GM23338 (cell line): ENCODE data around the gene SH3TC1. TPM values are rescaled to one million over a fixed set of nuclear protein-coding genes. Genes with fewer than 3 reads are reported as not detected.

Source experiments
- ATAC-seq: fragments of 200-7000 bp; cut with Tn5 transposase; 3 replicates; pipeline ENCODE4 v1.9.1; 2020
- DNase-seq: peaks from one replicate; pipeline ENCODE4 v3.0.0-alpha.2; 2015; ENCODE audit warnings: low spot score
- H2AFZ ChIP-seq: fragments of 200-600 bp; sonication (generic); 2 replicates; pipeline ENCODE4 v1.8.0; 2016; ENCODE audit warnings: antibody characterized with exemption, mild to moderate bottlenecking, moderate library complexity
- H3F3A ChIP-seq: fragments of 200-600 bp; sonication (generic); replicated peaks from 2 replicates; pipeline ENCODE4 v1.8.0; 2017; ENCODE audit warnings: antibody characterized with exemption, mixed run types, low read depth
- H3K27ac ChIP-seq: fragments of 200-600 bp; sonication (generic); 2 replicates; pipeline ENCODE4 v1.6.1; 2016; ENCODE audit warnings: low read depth
- H3K27me3 ChIP-seq: fragments of 200-600 bp; sonication (generic); 2 replicates; pipeline ENCODE4 v1.8.0; 2016; ENCODE audit warnings: mild to moderate bottlenecking, mixed run types, moderate library complexity; ENCODE audit not compliant: insufficient read depth
- H3K36me3 ChIP-seq: fragments of 200-600 bp; sonication (generic); 2 replicates; pipeline ENCODE4 v1.8.0; 2016; ENCODE audit warnings: mild to moderate bottlenecking; ENCODE audit not compliant: insufficient read depth
- H3K4me1 ChIP-seq: fragments of 200-600 bp; sonication (generic); 2 replicates; pipeline ENCODE4 v1.8.0; 2016; ENCODE audit warnings: mild to moderate bottlenecking, moderate library complexity; ENCODE audit not compliant: insufficient read depth
- H3K4me2 ChIP-seq: fragments of 200-600 bp; sonication (generic); 2 replicates; pipeline ENCODE4 v1.7.1; 2017; ENCODE audit warnings: mixed run types
- H3K4me3 ChIP-seq: fragments of 200-600 bp; sonication (generic); 2 replicates; pipeline ENCODE4 v1.6.1; 2016; ENCODE audit warnings: mixed run types
- H3K79me2 ChIP-seq: fragments of 200-600 bp; sonication (generic); replicated peaks from 2 replicates; pipeline ENCODE4 v1.8.0; 2017; ENCODE audit warnings: mild to moderate bottlenecking; ENCODE audit not compliant: insufficient read depth
- H3K9me2 ChIP-seq: fragments of 200-600 bp; sonication (generic); 2 replicates; pipeline ENCODE4 v1.8.0; 2017; ENCODE audit not compliant: insufficient read depth
- H4K20me1 ChIP-seq: fragments of 200-600 bp; sonication (generic); replicated peaks from 2 replicates; pipeline ENCODE4 v1.8.0; 2017; ENCODE audit warnings: mild to moderate bottlenecking; ENCODE audit not compliant: insufficient read depth
- H3K27ac Mint-ChIP-seq: 2 replicates; pipeline ENCODE4 v1.8.0; 2020; ENCODE audit warnings: inconsistent platforms, mild to moderate bottlenecking, moderate library complexity, mixed read lengths
- H3K27me3 Mint-ChIP-seq: 3 replicates; pipeline ENCODE4 v1.8.0; 2022; ENCODE audit warnings: low read depth, mild to moderate bottlenecking, moderate library complexity, mixed read lengths, inconsistent platforms; ENCODE audit not compliant: insufficient read depth, poor library complexity
- H3K36me3 Mint-ChIP-seq: 3 replicates; pipeline ENCODE4 v1.8.0; 2021; ENCODE audit warnings: low read depth, mild to moderate bottlenecking, inconsistent platforms, moderate library complexity, mixed read lengths
- H3K4me1 Mint-ChIP-seq: 3 replicates; pipeline ENCODE4 v1.8.0; 2020; ENCODE audit warnings: mild to moderate bottlenecking, inconsistent platforms, mixed read lengths
- H3K4me3 Mint-ChIP-seq: 3 replicates; pipeline ENCODE4 v1.8.0; 2021; ENCODE audit warnings: moderate library complexity, mild to moderate bottlenecking, inconsistent platforms, mixed read lengths
- H3K9me3 Mint-ChIP-seq: 3 replicates; pipeline ENCODE4 v1.8.0; 2020; ENCODE audit warnings: moderate library complexity, mild to moderate bottlenecking, inconsistent platforms, mixed read lengths
- CREB1 ChIP-seq: fragments of 250-450 bp; sonication (Bioruptor Pico); IDR thresholded peaks from 2 replicates; pipeline ENCODE4 v1.5.0; 2020; ENCODE audit warnings: low read depth, mild to moderate bottlenecking, moderate library complexity
- CTCF ChIP-seq, 2 experiments: fragments of 200-600 bp in 1 of 2; sonication (generic) in 1 of 2; conservative IDR thresholded peaks; 2 replicates each; pipeline versions ENCODE4 v1.5.1 to v1.6.1; 2016 to 2017; ENCODE audit warnings: antibody characterized with exemption in 2 of 2, low read depth in 2 of 2, mild to moderate bottlenecking in 2 of 2, moderate library complexity in 1 of 2
- ETS1 ChIP-seq: IDR thresholded peaks from 2 replicates; pipeline ENCODE4 v1.6.1; 2016; ENCODE audit warnings: antibody characterized with exemption
- EZH2 ChIP-seq: fragments of 200-600 bp; sonication (generic); IDR thresholded peaks from one replicate; pipeline ENCODE4 v1.8.0; 2017; ENCODE audit warnings: antibody characterized with exemption, mild to moderate bottlenecking, low read depth; ENCODE audit not compliant: unreplicated experiment
- EZH2phosphoT487 ChIP-seq: fragments of 200-600 bp; sonication (generic); IDR thresholded peaks from one replicate; pipeline ENCODE4 v1.8.1; 2018; ENCODE audit warnings: antibody characterized with exemption; ENCODE audit not compliant: unreplicated experiment
- JUNB ChIP-seq: IDR thresholded peaks from one replicate; pipeline ENCODE4 v1.6.1; 2016; ENCODE audit warnings: antibody characterized with exemption; ENCODE audit not compliant: unreplicated experiment
- NANOG ChIP-seq: IDR thresholded peaks from 2 replicates; pipeline ENCODE4 v1.6.1; 2016; ENCODE audit warnings: antibody characterized with exemption, borderline replicate concordance
- POLR2AphosphoS5 ChIP-seq: IDR thresholded peaks from 2 replicates; pipeline ENCODE4 v1.6.1; 2016; ENCODE audit warnings: antibody characterized with exemption, low read depth
- REST ChIP-seq: IDR thresholded peaks from one replicate; pipeline ENCODE4 v1.6.1; 2018; ENCODE audit warnings: antibody characterized with exemption; ENCODE audit not compliant: unreplicated experiment
- STAT1 ChIP-seq: IDR thresholded peaks from one replicate; pipeline ENCODE4 v1.6.1; 2016; ENCODE audit warnings: antibody characterized with exemption; ENCODE audit not compliant: unreplicated experiment
- ZNF114 ChIP-seq: fragments of 250-450 bp; sonication (Bioruptor Pico); IDR thresholded peaks from 2 replicates; pipeline ENCODE4 v1.5.0; 2020; ENCODE audit warnings: mild to moderate bottlenecking, moderate library complexity
- ZNF331 ChIP-seq: fragments of 250-450 bp; sonication (Bioruptor Pico); IDR thresholded peaks from 2 replicates; pipeline ENCODE4 v1.5.0; 2020; ENCODE audit warnings: low read depth, mild to moderate bottlenecking, moderate library complexity
- ZNF462 ChIP-seq: fragments of 250-450 bp; sonication (Bioruptor Pico); IDR thresholded peaks from 2 replicates; pipeline ENCODE4 v1.5.0; 2020; ENCODE audit warnings: mild to moderate bottlenecking, moderate library complexity
- polyA plus RNA-seq: library from polyadenylated mRNA; unstranded; fragments of >200 nt; fragmentation: Nextera tagmentation; extraction: Ambion mirVana; gene quantifications from 2 replicates; pipeline ENCODE4 v1.2.1, GENCODE V29; 2016
- total RNA-seq: library from RNA; depleted of rRNA; stranded (reverse); fragments of >200 nt; shearing (Covaris generic); gene quantifications from 2 replicates; pipeline ENCODE4 v1.2.3, GENCODE V29; 2014

SH3TC1 gene
- total and polyA plus RNA-seq, 2 experiments from 2014 or later: 0.07 TPM; not detected in 1

GRCh38 chr4:8170341-8170740 is 28.7 kb upstream of the SH3TC1 start:
- Mint-ChIP-seq H3K9me3 (peaks cover 19% of the 10 kb centered on the region), H3K36me3 (peaks cover 7% of the 10 kb centered on the region; the same call in 2 of the 3 replicates), H3K27me3 (no peaks in the 10 kb centered on the region), H3K4me3 (no peak overlapping the region), H3K27ac (no peak overlapping the region), H3K4me1 (no peaks in the 10 kb centered on the region)
- ATAC-seq: no peak
- no peak overlapping the region for H3K27ac ChIP-seq
- H3K79me2 ChIP-seq: no peaks in the 10 kb centered on the region
- no peak overlapping the region for H3K4me2 ChIP-seq
- H3K4me3 ChIP-seq: no peak overlapping the region
- DNase-seq: no peak
- no peak overlapping the region for H2AFZ ChIP-seq
- no peaks in the 10 kb centered on the region for H3F3A ChIP-seq
- H3K9me2 ChIP-seq: peaks cover 4% of the 10 kb centered on the region; the same call in 1 of the 2 replicates
- H3K27me3 ChIP-seq: no peaks in the 10 kb centered on the region
- H3K4me1 ChIP-seq: no peaks in the 10 kb centered on the region
- TF ChIP-seq CREB1: no peak
- no peak for TF ChIP-seq ZNF331 (CRISPR knock-in tag)
- TF ChIP-seq REST: no peak
- TF ChIP-seq EZH2: no peak
- TF ChIP-seq ZNF462 (CRISPR knock-in tag): no peak
- TF ChIP-seq ETS1: no peak
- TF ChIP-seq ZNF114 (CRISPR knock-in tag): no peak
- no peak for TF ChIP-seq JUNB
- no peak for TF ChIP-seq EZH2phosphoT487
- TF ChIP-seq STAT1: no peak
- TF ChIP-seq POLR2AphosphoS5: no peak
- no peak for TF ChIP-seq CTCF (conservative IDR thresholded peaks at IDR 0.05; ENCODE audit: low read depth in 2 of 2)
- no peak for TF ChIP-seq NANOG
- no peaks in the 10 kb centered on the region for H3K36me3 ChIP-seq
- no peaks in the 10 kb centered on the region for H4K20me1 ChIP-seq
